SK-N-SH treated with all-trans-retinoic acid at 6 μM for 48 hours (cell line): ENCODE data around the gene B4GALNT3.

Experiments
- ARNTL ChIP-seq: fragments of 450-650 bp; formaldehyde crosslinking; IDR thresholded peaks from 2 replicates; pipeline ENCODE4 v1.5.0; 2020; ENCODE audit warnings: low read depth, mild to moderate bottlenecking, moderate library complexity, borderline replicate concordance
- CSDC2 ChIP-seq: fragments of 250-450 bp; sonication (Bioruptor Pico); IDR thresholded peaks from 2 replicates; pipeline ENCODE4 v1.5.0; 2020; ENCODE audit warnings: mild to moderate bottlenecking, moderate library complexity
- CSRNP3 ChIP-seq: fragments of 250-450 bp; sonication (Bioruptor Pico); IDR thresholded peaks from 2 replicates; pipeline ENCODE4 v1.5.1; 2021; ENCODE audit warnings: mild to moderate bottlenecking, moderate library complexity
- ESRRG ChIP-seq: fragments of 250-450 bp; sonication (Bioruptor Pico); IDR thresholded peaks from 2 replicates; pipeline ENCODE4 v1.6.1; 2021; ENCODE audit warnings: mild to moderate bottlenecking
- GLIS3 ChIP-seq: fragments of 250-450 bp; sonication (Bioruptor Pico); IDR thresholded peaks from 2 replicates; pipeline ENCODE4 v1.5.0; 2020; ENCODE audit warnings: mild to moderate bottlenecking, moderate library complexity
- RARB ChIP-seq: fragments of 250-450 bp; sonication (Bioruptor Pico); IDR thresholded peaks from 2 replicates; pipeline ENCODE4 v1.8.0; 2021; ENCODE audit warnings: mild to moderate bottlenecking, moderate library complexity
- TOX ChIP-seq: fragments of 250-450 bp; sonication (Bioruptor Pico); IDR thresholded peaks from 2 replicates; pipeline ENCODE4 v1.8.0; 2021; ENCODE audit warnings: mild to moderate bottlenecking, moderate library complexity, borderline replicate concordance
- TSHZ2 ChIP-seq: fragments of 250-450 bp; sonication (Bioruptor Pico); IDR thresholded peaks from 2 replicates; pipeline ENCODE4 v1.5.0; 2020; ENCODE audit warnings: mild to moderate bottlenecking, moderate library complexity
- ZFP3 ChIP-seq: fragments of 250-450 bp; sonication (Bioruptor Pico); IDR thresholded peaks from 2 replicates; pipeline ENCODE4 v1.5.0; 2020; ENCODE audit warnings: mild to moderate bottlenecking, moderate library complexity
- ZNF70 ChIP-seq: fragments of 450-650 bp; formaldehyde crosslinking; IDR thresholded peaks from 2 replicates; pipeline ENCODE4 v1.5.0; 2020; ENCODE audit warnings: mild to moderate bottlenecking, moderate library complexity

DNA sequence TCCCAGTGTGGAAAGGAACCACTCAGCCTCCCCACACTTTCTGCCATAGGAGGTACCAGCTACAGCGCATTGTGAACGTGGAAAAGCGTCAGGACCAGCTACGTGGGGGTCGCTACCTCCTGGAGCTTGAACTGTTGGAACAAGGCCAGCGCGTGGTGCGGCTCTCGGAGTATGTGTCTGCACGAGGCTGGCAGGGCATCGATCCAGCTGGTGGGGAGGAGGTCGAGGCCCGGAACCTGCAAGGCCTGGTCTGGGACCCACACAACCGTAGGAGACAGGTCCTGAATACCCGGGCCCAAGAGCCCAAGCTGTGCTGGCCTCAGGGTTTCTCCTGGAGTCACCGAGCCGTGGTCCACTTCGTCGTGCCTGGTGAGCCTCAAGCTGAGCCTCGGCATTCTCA lies 96.8 kb downstream of the B4GALNT3 start:
- no peak for TF ChIP-seq CSDC2 (CRISPR knock-in tag)
- no peak for TF ChIP-seq ZNF70 (CRISPR knock-in tag)
- no peak for TF ChIP-seq ESRRG (CRISPR knock-in tag)
- no peak for TF ChIP-seq CSRNP3 (CRISPR knock-in tag)
- TF ChIP-seq GLIS3 (CRISPR knock-in tag), result no peak
- TF ChIP-seq TSHZ2 (CRISPR knock-in tag), result no peak
- TF ChIP-seq ARNTL (CRISPR knock-in tag), result no peak
- no peak for TF ChIP-seq RARB
- no peak for TF ChIP-seq TOX (CRISPR knock-in tag)
- no peak for TF ChIP-seq ZFP3 (CRISPR knock-in tag)
